Cardiac muscle cell (in vitro differentiated cells and primary cell): ENCODE results near the gene RBM38. TPM values are rescaled to one million over a fixed set of nuclear protein-coding genes. Genes with fewer than 3 reads are reported as not detected.
"Not testable (repeated sequence)": the region's sequence is repeated elsewhere in the genome, so short reads cannot be mapped to it uniquely, and the experiment has no call there.

ENCODE experiments used
- DNase-seq, 2 donors: peaks; one replicate each; pipeline versions ENCODE4 v3.0.0 to v3.0.0-alpha.2; 2010 to 2017; ENCODE audit warnings: low read depth in 1 of 2, low spot score in 1 of 2
- H3K27ac ChIP-seq: fragments of 200-600 bp; sonication (generic); 2 replicates; pipeline ENCODE4 v1.5.1; 2016
- H3K27me3 ChIP-seq: fragments of 200-600 bp; sonication (generic); 2 replicates; pipeline ENCODE4 v1.6.0; 2016; ENCODE audit warnings: control low read depth
- H3K36me3 ChIP-seq: fragments of 200-600 bp; sonication (generic); 2 replicates; pipeline ENCODE4 v1.5.1; 2016; ENCODE audit warnings: control low read depth
- H3K4me1 ChIP-seq: fragments of 200-600 bp; sonication (generic); 2 replicates; pipeline ENCODE4 v1.8.1; 2017; ENCODE audit warnings: low read depth, mild to moderate bottlenecking, mixed run types
- H3K4me3 ChIP-seq: fragments of 200-600 bp; sonication (generic); 2 replicates; pipeline ENCODE4 v1.5.1; 2016; ENCODE audit warnings: mild to moderate bottlenecking
- H3K9me3 ChIP-seq: fragments of 200-600 bp; sonication (generic); 2 replicates; pipeline ENCODE4 v1.5.1; 2017; ENCODE audit warnings: low read depth, mild to moderate bottlenecking, control low read depth
- CTCF ChIP-seq: IDR thresholded peaks from 2 replicates; pipeline ENCODE4 v1.5.1; 2012; ENCODE audit warnings: low read depth, mild to moderate bottlenecking, low read length
- polyA plus RNA-seq: library from polyadenylated mRNA; unstranded; fragments of >200 nt; fragmentation: Nextera tagmentation; extraction: Ambion mirVana; gene quantifications from 2 replicates; pipeline ENCODE4 v1.2.1, GENCODE V29; 2016
- total RNA-seq: library from RNA; depleted of rRNA; stranded (reverse); fragments of >200 nt; gene quantifications from 2 replicates; pipeline ENCODE4 v1.2.3, GENCODE V29; 2016

The RBM38 gene
- total and polyA plus RNA-seq, 2 experiments from 2014 or later: 404 to 625 TPM

GRCh38 chr20:57429580-57430200, 38.5 kb downstream of the RBM38 start:
- H3K4me3 ChIP-seq: no peak overlapping the region
- H3K36me3 ChIP-seq: no peaks in the 10 kb centered on the region
- H3K4me1 ChIP-seq: peaks cover 21% of the 10 kb centered on the region
- H3K27me3 ChIP-seq: no peaks in the 10 kb centered on the region
- H3K9me3 ChIP-seq: no peaks in the 10 kb centered on the region
- H3K27ac ChIP-seq: no peak overlapping the region
- no peak for DNase-seq
- no peak for TF ChIP-seq CTCF

- H3K27me3 ChIP-seq, H3K9me3 ChIP-seq, DNase-seq, H3K4me3 ChIP-seq, H3K27ac ChIP-seq, H3K36me3 ChIP-seq: not testable (repeated sequence)
- H3K4me1 ChIP-seq: peaks cover 21% of the 10 kb centered on the region
Observed at GRCh38 chr20:57430201-57430596, 39.0 kb downstream of the RBM38 start.

- H3K36me3 ChIP-seq: no peaks in the 10 kb centered on the region
Observed at GRCh38 chr20:57431539-57431835, 40.3 kb downstream of the RBM38 start.

GRCh38 chr20:57432480-57432861, 41.3 kb downstream of the RBM38 start:
- no peaks in the 10 kb centered on the region for H3K36me3 ChIP-seq
- H3K4me3 ChIP-seq: no peak overlapping the region
- peak overlapping the region; percentile 84 for H3K27ac ChIP-seq
- DNase-seq: no peak
- TF ChIP-seq CTCF: no peak
- no peaks in the 10 kb centered on the region for H3K27me3 ChIP-seq
- H3K9me3 ChIP-seq: no peaks in the 10 kb centered on the region
- peaks cover 26% of the 10 kb centered on the region for H3K4me1 ChIP-seq

More at GRCh38 chr20:57431539-57431835, 40.3 kb downstream of the RBM38 start:
- Histone ChIP-seq H3K27me3 (no peaks in the 10 kb centered on the region), H3K27ac (no peak overlapping the region), H3K9me3 (no peaks in the 10 kb centered on the region), H3K4me1 (peaks cover 26% of the 10 kb centered on the region), H3K4me3 (no peak overlapping the region)
- no peak for DNase-seq
- no peak for TF ChIP-seq CTCF

GRCh38 chr20:57432862-57433491, 41.8 kb downstream of the RBM38 start:
- DNase-seq: peak; percentile 32 to 74
- peak overlapping the region; percentile 84 for H3K27ac ChIP-seq
- peaks cover 30% of the 10 kb centered on the region for H3K4me1 ChIP-seq
- no peaks in the 10 kb centered on the region for H3K36me3 ChIP-seq
- no peaks in the 10 kb centered on the region for H3K27me3 ChIP-seq
- no peak overlapping the region for H3K4me3 ChIP-seq
- H3K9me3 ChIP-seq: no peaks in the 10 kb centered on the region
- no peak for TF ChIP-seq CTCF

GRCh38 chr20:57433657-57434389, 42.6 kb downstream of the RBM38 start:
- Histone ChIP-seq H3K36me3 (no peaks in the 10 kb centered on the region), H3K27me3 (no peaks in the 10 kb centered on the region), H3K4me3 (no peak overlapping the region), H3K4me1 (peaks cover 34% of the 10 kb centered on the region), H3K9me3 (no peaks in the 10 kb centered on the region), H3K27ac (peak overlapping the region; percentile 84)
- DNase-seq: no peak
- no peak for TF ChIP-seq CTCF
